GM18498 (cell line): ENCODE data around the gene MOAP1.
"Not testable (repeated sequence)": the region's sequence is repeated elsewhere in the genome, so short reads cannot be mapped to it uniquely, and the experiment has no call there.

Source experiments
- ATAC-seq: cut with Tn5 transposase; IDR thresholded peaks from one replicate; pipeline ENCODE4 v1.9.1; 2021; ENCODE audit warnings: mild to moderate bottlenecking, moderate library complexity; ENCODE audit not compliant: unreplicated experiment

MOAP1 gene

DNA sequence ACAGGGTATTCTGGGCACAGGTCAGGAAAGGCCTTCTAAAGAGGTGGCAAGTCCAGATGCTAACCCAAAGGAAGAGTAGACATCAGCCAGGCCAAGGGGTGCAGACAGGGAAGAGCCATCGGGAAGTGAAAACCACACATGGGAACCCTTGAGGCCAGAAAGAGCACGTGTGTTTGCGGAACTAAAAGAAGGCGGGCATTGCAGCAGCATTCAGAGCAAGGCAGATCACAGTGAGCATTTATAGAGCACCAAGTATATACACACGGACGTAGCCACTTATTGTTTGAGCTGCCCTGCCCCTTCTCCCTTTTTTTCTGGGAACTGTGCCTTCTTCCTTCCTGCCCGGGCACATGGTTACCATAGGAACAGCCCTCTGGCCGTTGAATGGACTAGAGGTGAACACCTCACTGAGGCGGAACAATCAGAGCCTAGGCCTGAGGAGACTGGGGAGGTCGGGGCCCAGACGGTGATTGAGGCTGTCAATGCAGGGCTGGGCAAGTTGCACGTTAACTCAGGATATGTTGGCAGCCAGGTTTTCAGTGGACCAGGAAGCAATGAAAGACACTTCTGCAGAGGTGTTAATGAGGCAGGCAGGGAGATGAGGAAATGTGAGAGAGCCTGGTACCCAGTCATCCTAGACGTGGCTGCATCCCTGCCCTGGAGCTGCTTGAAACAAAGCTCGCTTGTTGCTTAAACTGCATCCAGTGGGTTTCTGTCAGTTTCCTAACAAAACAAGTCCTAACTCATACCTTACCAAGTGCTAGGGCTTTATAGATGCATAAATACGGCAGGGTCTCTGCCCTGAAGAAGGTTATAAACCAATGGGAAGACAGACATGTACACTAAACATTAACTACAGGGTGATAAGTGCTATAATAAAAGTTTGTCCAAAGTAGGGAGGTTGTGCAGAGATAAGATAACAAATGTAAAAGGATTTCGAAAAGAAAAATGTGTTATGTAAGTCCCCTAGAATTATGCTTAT, 34.2 kb downstream of the MOAP1 start:
- ATAC-seq, result no peak

DNA sequence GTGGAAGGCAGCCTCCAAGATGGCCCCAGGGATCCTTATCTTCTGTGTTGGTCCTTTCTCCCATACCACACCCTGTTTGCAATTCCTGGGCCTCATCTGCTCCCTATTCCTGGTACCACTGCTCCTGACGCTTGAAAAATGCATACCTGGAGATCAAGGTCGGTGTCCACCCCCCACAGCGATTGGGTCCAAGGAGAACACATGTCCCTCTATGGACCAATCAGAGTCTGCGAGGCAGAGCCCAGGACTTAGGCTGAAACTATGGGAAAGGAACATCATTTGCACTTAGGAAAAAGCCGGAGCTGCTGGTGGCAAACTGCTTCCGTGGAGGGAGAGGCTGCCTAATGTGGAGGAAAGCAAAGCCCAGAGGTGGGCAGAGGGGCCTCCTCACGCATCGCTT, 35.7 kb downstream of the MOAP1 start:
- no peak for ATAC-seq

DNA sequence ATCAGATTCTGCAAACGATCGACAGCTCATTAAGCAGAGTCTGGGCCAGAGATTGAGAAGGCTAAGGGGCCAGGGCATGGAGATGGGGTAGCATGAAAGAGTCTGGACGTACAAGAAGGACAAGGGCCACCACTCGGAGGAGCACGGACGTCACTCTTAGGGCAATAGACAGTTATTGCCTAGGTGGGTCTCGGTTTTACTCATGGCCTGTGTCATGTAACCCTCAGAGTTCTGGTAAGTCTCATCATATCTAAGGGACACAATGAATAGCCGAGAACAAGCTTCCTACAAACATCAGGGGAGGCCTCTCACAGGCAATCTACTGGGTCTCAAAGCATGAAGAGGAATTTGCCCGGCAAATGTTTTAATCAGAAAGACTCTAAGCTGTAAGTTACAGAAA, 38.6 kb downstream of the MOAP1 start:
- no peak for ATAC-seq

DNA sequence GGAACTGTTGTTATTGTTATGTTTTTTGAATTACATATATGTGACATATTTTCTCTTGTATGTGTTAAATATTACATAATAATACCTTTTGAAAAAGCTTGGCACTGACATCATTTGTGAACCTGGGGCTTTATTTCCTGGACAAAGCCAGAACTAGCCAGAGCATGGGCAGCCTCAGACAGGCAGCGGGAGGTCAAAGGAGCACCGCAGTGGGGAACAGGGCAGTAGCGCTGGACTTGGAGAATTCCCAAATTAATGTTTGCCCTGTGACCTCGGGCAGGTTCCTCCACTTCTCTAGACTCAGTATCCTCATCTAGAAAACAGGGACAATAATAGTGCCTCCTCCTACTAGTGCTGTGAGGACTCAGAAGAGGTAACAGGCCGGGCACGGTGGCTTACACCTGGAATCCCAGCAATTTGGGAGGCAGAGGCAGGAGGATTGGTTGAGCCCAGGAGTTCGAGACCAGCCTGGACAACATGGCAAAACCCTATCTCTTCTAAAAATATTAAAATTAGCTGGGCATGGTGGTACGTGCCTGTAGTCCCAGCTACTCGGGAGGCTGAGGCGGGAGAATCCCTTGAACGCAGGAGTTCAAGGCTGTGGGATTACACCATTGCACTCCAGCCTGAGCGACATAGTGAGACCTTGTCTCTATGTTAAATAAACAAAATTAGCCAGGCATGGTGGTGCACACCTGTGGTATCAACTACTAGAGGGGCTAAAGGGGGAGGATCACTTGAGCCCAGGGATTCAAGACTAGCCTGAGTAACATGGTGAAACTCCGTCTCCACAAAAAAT, 41.6 kb downstream of the MOAP1 start:
- ATAC-seq, result no peak

DNA sequence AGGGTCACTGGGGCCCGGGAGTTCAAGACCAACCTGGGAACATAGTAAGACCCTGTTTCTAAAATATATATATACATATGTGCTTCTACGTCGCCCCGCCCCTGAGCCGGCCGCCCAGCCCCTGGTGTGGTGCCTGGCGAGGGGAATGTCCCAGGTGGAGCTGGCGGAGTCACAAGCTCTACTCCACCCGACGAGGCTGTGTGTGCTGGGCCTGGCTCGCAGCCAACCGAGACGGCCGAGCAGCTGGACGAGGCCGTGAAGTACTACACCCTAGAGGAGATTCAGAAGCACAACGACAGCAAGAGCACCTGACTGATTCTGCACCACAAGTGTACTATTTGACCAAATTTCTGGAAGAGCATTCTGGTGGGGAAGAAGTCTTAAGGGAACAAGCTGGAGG, 46.8 kb downstream of the MOAP1 start:
- no peak for ATAC-seq

DNA sequence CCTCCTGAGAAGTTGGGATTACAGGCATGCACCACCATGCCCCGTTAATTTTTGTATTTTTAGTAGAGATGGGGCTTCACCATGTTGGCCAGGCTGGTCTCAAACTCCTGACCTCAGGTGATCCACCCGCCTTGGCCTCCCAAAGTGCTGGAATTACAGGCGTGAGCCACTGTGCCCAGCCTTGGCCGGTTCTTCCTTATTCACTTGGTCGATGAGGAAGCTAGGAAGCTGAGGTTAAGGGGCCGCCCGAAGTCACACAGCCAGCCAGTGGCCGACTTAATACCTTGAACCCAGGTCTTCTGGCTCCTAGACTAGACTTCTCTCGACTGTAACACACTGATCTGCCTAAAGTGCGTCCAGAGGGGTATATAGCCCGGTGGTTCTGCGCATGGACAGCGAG, 48.2 kb downstream of the MOAP1 start:
- ATAC-seq, result not testable (repeated sequence)

DNA sequence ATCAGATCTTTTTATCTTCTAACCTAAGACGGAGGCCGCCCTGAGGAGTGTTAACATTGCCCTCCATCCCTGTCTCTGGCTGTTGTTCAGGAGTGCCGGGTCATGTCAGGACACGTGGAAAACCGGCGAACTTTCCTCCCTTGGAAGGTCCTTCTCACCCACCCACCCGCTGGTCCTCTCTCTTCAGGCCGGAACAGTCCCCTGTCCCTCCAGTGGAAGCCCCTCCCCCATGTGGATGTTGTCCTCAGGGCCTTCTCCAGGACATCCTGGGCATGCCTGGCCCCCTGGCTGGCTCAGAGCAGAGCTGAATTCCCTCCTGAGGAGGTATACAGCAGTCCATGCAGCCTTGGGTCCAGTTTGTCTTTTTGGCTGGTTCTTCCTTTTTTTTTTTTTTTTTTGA, 48.7 kb downstream of the MOAP1 start:
- ATAC-seq, result no peak

DNA sequence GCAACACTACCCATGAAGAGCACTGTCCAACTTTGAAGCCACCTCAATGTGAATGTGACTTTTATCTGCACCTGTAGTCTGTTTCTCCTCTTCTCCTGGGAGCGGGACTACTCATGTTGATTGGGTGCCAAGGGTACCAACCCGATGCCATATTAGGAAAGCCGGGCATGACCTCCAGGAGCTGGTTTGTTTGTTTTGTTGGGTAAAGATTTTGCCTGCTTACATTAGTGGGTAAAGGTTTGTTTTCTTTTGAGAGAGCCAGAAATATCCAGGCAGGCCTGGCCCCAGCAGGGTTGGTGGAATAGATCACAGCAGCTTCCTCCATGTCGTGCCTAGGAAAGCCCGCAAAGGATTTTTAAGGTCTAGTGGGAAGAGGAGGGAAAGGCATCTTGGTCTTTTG, 49.3 kb downstream of the MOAP1 start:
- no peak for ATAC-seq

DNA sequence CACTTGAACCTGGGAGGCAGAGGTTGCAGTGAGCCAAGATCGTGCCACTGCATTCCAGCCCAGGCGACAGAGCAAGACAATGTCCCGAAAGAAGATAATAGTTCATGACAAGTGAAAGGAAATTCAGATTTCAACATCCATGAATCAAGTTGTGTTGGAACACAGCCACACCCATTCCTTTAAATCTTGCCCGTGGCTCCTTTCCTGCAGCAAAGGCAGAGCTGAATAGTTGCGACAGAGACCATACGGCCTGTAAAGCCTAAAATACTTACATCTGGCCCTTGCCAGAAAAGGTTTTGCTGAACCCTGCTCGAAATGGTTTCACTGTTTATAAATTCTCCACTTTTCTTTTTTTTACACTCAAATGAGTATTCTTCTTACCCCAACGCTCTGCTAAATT, 51.2 kb downstream of the MOAP1 start:
- ATAC-seq, result no peak

DNA sequence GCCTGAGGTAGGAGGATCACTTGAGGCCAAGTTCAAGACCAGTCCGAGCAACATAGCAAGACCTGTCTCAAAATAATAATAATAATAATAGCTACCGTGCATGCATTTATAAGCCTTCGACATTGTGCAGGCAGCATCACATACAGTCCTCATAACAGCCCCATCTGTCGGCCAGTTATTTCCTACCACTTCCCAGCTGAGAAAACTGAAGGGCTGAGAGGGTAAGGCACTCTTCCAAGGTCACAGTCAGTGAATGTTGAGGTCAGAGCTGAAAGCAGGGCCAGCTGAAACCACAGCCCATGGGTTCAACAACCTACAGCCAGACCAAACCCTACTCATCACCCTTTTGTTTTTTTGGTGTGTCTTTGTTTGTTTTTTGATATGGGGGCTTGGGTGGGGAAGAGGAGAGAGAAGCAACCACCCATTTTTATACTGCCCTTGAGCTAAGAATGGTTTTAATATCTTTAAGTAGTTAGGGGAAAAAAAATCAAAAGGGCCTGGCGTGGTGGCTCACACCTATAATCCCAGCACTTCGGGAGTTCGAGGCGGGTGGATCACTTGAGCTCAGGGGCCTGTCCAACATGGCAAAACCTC, 52.1 kb downstream of the MOAP1 start:
- no peak for ATAC-seq
